HL-60 (cell line): ENCODE measurements around the gene ZNF22.
A peak's percentile ranks its signal among the peaks of the same experiment; 100 is the strongest.

Experiments used
- POLR2AphosphoS5 ChIP-seq: IDR thresholded peaks from 2 replicates; pipeline ENCODE4 v1.6.1; 2012; ENCODE audit warnings: low read depth
- REST ChIP-seq: IDR thresholded peaks from 2 replicates; pipeline ENCODE4 v1.6.1; 2012; ENCODE audit warnings: low read depth; ENCODE audit not compliant: insufficient replicate concordance
- SPI1 ChIP-seq: IDR thresholded peaks from 2 replicates; pipeline ENCODE4 v1.6.1; 2012; ENCODE audit warnings: low read depth, mild to moderate bottlenecking, borderline replicate concordance
- TF ChIP-seq, protein P1 (sequence below): IDR thresholded peaks from one replicate; pipeline ENCODE4 v1.5.1; 2011; ENCODE audit warnings: low read length, control low read depth, inconsistent platforms; ENCODE audit not compliant: insufficient read depth

DNA sequence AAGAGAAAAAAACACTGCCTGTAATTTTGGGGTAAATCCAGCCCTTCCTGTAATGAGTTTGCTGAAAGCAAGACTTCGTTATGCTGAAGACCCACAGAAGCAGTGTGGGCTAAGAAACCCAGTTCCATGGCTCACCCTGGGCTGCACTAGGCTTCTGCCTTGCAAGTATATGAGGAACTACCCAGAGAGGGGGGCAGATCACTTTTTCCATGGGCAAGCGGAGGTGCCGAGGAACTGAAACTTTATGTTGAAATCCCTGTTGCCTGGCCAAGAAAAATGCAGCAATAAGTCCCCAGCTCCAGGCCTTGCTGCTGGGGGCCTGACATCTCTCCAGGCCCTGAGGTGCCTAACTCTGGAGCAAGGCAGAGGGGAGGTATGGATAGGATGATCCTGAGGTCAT is 32.6 kb upstream of the ZNF22 start:
- TF ChIP-seq, protein P1, sequence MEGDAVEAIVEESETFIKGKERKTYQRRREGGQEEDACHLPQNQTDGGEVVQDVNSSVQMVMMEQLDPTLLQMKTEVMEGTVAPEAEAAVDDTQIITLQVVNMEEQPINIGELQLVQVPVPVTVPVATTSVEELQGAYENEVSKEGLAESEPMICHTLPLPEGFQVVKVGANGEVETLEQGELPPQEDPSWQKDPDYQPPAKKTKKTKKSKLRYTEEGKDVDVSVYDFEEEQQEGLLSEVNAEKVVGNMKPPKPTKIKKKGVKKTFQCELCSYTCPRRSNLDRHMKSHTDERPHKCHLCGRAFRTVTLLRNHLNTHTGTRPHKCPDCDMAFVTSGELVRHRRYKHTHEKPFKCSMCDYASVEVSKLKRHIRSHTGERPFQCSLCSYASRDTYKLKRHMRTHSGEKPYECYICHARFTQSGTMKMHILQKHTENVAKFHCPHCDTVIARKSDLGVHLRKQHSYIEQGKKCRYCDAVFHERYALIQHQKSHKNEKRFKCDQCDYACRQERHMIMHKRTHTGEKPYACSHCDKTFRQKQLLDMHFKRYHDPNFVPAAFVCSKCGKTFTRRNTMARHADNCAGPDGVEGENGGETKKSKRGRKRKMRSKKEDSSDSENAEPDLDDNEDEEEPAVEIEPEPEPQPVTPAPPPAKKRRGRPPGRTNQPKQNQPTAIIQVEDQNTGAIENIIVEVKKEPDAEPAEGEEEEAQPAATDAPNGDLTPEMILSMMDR = no peak
- peak; percentile 56 for TF ChIP-seq REST
- peak; percentile 86; the same call in 1 of the 2 replicates for TF ChIP-seq SPI1
- peak; percentile 9; the same call in 1 of the 2 replicates for TF ChIP-seq POLR2AphosphoS5
